Measurements from ENCODE around the gene FEV. TPM values are rescaled to one million over a fixed set of nuclear protein-coding genes. Genes with fewer than 3 reads are reported as not detected.

Gene FEV
- total RNA-seq, 5 donors from 2014 or later (not counting 1 experiment from before 2014, with no cell fraction given), result not detected

DNA sequence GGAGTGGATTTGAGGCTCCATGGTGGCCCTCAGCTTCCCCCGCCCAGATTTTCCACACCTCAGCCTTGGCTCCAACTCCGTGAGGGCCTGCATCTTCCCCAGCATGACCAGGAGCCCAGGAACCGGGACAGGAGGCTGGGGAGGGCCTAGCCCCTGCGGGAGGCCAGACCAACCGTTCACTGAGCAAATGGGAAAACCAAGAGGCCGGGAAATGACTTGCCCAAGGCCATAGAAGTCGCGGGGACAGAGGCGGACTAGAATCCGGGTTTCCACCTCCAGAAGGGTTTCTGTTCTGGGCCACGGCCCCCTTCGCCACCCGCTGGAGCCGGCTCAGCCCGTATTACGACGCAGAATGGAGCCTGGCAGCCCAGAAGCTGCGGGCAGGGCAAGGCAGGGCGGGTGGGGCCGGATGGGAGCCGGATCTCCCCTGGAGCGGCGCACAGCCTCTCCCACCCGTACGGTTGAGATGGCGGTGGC is 16.2 kb upstream of the FEV start:
- DNase-seq (peak in 1 of 35 experiments; percentile 17), ATAC-seq (replicated peaks in 1 of 4) (peak in 3 of 4 experiments; percentile 31 to 32 (median 32))
- Histone ChIP-seq H3K9me3 (no peaks in the 10 kb centered on the region), H3K4me1 (ENCODE audit: control insufficient read depth in 1 of 2, extremely low read depth in 1 of 2, insufficient read depth in 2 of 2, low read length in 2 of 2) (peaks cover 3 to 35% of the 10 kb centered on the region in 2 experiments), H3K27me3 (replicated peaks in 1 of 2; ENCODE audit: control insufficient read depth in 2 of 2, extremely low read depth in 1 of 2, insufficient read depth in 2 of 2, low read length in 1 of 2) (peaks cover 10 to 96% of the 10 kb centered on the region in 2 experiments), H3K4me3 (ENCODE audit: control insufficient read depth in 1 of 2, extremely low read depth in 1 of 2, low read length in 1 of 2) (peak overlapping the region in 1 of 2 donors; percentile 3), H3K27ac (ENCODE audit: low read length) (no peak overlapping the region), H3K36me3 (ENCODE audit: control insufficient read depth in 2 of 2, extremely low read depth in 1 of 2, insufficient read depth in 1 of 2, low read length in 1 of 2) (no peaks in the 10 kb centered on the region)
- Mint-ChIP-seq H3K9me3 (no peaks in the 10 kb centered on the region), H3K27me3 (peaks cover 58 to 70% of the 10 kb centered on the region in 2 donors), H3K36me3 (no peaks in the 10 kb centered on the region), H3K4me3 (peak overlapping the region in 1 of 3 donors; percentile 72), H3K4me1 (peaks cover 10 to 22% (median 18%) of the 10 kb centered on the region in 3 donors), H3K27ac (no peak overlapping the region)
- POLR2A ChIA-PET, result no interaction called here
- CTCF ChIA-PET, result no interaction called here
- 11% methylated on average over 24 of the region's 26 CpGs for WGBS (ENCODE audit: insufficient coverage)

- peaks cover 10 to 24% (median 22%) of the 10 kb centered on the region in 3 donors for H3K4me1 Mint-ChIP-seq
- no peaks in the 10 kb centered on the region for H3K36me3 Mint-ChIP-seq
- ATAC-seq (replicated peaks in 1 of 4), result no peak
- Histone ChIP-seq H3K9me3 (no peaks in the 10 kb centered on the region), H3K36me3 (ENCODE audit: control insufficient read depth in 2 of 2, extremely low read depth in 1 of 2, insufficient read depth in 1 of 2, low read length in 1 of 2) (no peaks in the 10 kb centered on the region), H3K27me3 (replicated peaks in 1 of 2; ENCODE audit: control insufficient read depth in 2 of 2, extremely low read depth in 1 of 2, insufficient read depth in 2 of 2, low read length in 1 of 2) (peaks cover 10 to 96% of the 10 kb centered on the region in 2 experiments), H3K27ac (ENCODE audit: low read length) (no peak overlapping the region), H3K4me1 (ENCODE audit: control insufficient read depth in 1 of 2, extremely low read depth in 1 of 2, insufficient read depth in 2 of 2, low read length in 2 of 2) (peaks cover 3 to 40% of the 10 kb centered on the region in 2 experiments), H3K4me3 (ENCODE audit: control insufficient read depth in 1 of 2, extremely low read depth in 1 of 2, low read length in 1 of 2) (no peak overlapping the region)
- H3K9me3 Mint-ChIP-seq, result no peaks in the 10 kb centered on the region
- no peak for DNase-seq
- no peak overlapping the region for H3K27ac Mint-ChIP-seq
- CTCF ChIA-PET, result no interaction called here
- H3K4me3 Mint-ChIP-seq, result peak overlapping the region in 1 of 3 donors; percentile 72
- no CpG with 5 or more reads among the region's 8 CpGs for WGBS (ENCODE audit: insufficient coverage)
- POLR2A ChIA-PET, result no interaction called here
- H3K27me3 Mint-ChIP-seq, result peaks cover 60 to 70% of the 10 kb centered on the region in 2 donors
These were observed 15.6 kb upstream of the FEV start for GRCh38 chr2:219000569-219000960.

DNA sequence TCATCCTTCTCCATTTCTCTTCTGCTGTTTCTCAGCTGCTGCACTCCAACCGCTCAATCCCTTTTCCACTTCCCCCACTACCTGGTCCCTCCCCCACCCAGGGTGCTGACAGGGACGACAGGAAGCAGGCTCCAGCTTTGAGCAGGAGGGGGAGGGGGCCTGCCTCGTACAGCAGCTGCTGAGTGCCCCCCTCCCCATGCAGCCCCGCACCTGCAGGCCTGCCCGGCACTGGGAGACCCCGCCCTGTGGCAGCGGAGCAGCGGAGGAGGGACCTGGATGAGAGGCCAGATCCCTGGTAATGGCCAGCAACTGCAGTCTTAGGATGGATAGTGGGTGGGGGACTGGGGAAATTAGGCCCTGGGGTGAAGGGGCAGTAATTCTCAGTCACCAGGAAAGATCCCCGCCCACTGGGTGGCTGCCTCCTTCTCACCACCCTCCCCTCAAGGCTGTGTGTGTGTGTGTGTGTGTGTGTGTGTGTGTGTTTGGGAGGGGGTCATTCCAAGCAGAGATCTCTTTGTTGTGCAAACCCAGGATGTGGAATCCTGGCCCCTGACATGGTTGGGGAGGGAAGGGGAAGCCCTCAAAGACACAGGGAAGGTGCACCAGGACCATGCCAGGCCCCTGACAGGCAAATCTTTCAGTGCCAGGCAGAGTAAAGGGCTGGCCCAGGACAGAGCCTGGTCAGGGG is 15.0 kb upstream of the FEV start:
- no peaks in the 10 kb centered on the region for H3K9me3 ChIP-seq
- peaks cover 7 to 96% of the 10 kb centered on the region in 2 experiments for H3K27me3 ChIP-seq (replicated peaks in 1 of 2; ENCODE audit: control insufficient read depth in 2 of 2, extremely low read depth in 1 of 2, insufficient read depth in 2 of 2, low read length in 1 of 2)
- CTCF ChIA-PET, result no interaction called here

DNA sequence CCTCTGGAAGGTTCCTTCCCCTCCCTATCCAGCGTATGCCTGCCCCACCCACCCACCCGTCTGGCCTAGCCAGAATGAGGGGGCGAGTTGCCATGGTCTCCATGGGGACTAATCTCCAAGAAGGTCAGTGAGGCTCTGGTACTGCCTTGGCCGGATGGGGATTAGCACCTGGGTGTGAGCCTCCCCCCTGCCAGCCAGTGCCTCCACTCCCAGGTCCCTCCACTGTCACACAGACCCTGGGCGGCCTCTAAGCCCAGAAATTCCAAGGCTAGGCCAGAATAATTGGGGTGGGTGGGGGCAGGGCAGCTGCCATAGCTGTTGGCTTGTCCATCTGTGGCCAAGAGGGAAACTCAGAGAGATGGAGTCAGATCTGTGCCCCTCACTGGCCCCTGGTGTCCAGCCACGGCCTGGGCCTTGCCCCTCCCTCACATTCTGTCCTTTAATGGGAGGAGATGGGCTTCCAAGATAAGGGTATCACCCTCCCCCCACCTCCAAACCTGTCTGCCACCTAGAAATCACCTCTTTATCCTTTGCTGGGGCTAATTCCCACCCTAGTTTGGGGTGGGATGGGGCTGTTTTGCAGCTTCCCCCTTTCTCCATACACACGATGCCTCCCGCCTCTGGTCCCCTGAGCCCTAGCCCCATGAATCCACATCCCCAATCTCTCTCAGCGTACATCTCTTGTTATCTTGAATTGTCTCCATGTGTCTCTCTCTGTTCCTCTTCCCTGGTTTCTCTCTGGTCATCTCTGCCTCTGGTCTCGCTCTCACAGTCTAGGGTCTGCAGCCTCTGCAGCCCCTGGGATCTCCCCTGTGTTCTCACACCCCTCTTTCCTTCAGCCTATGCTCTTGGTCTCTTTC is 14.3 kb upstream of the FEV start:
- peaks cover 3 to 41% of the 10 kb centered on the region in 2 experiments for H3K4me1 ChIP-seq (ENCODE audit: control insufficient read depth in 1 of 2, extremely low read depth in 1 of 2, insufficient read depth in 2 of 2, low read length in 2 of 2)

More for the DNA sequence above, 15.0 kb upstream of the FEV start:
- WGBS (ENCODE audit: insufficient coverage), result no CpG with 5 or more reads among the region's 9 CpGs
- Mint-ChIP-seq H3K27me3 (peaks cover 60 to 70% of the 10 kb centered on the region in 2 donors), H3K9me3 (no peaks in the 10 kb centered on the region), H3K4me3 (no peak overlapping the region), H3K27ac (no peak overlapping the region), H3K4me1 (peaks cover 10 to 27% (median 26%) of the 10 kb centered on the region in 3 donors), H3K36me3 (no peaks in the 10 kb centered on the region)
- POLR2A ChIA-PET, result no interaction called here
- Histone ChIP-seq H3K27ac (ENCODE audit: low read length) (no peak overlapping the region), H3K4me3 (ENCODE audit: control insufficient read depth in 1 of 2, extremely low read depth in 1 of 2, low read length in 1 of 2) (no peak overlapping the region), H3K4me1 (ENCODE audit: control insufficient read depth in 1 of 2, extremely low read depth in 1 of 2, insufficient read depth in 2 of 2, low read length in 2 of 2) (peaks cover 3 to 40% of the 10 kb centered on the region in 2 experiments), H3K36me3 (ENCODE audit: control insufficient read depth in 2 of 2, extremely low read depth in 1 of 2, insufficient read depth in 1 of 2, low read length in 1 of 2) (no peaks in the 10 kb centered on the region)
- ATAC-seq (replicated peaks in 1 of 4), result no peak
- no peak for DNase-seq

GRCh38 chr2:218998414-218999002 is 13.5 kb upstream of the FEV start:
- Histone ChIP-seq H3K27ac (ENCODE audit: low read length) (no peak overlapping the region), H3K36me3 (ENCODE audit: control insufficient read depth in 2 of 2, extremely low read depth in 1 of 2, insufficient read depth in 1 of 2, low read length in 1 of 2) (no peaks in the 10 kb centered on the region), H3K9me3 (no peaks in the 10 kb centered on the region), H3K4me3 (ENCODE audit: control insufficient read depth in 1 of 2, extremely low read depth in 1 of 2, low read length in 1 of 2) (no peak overlapping the region), H3K27me3 (replicated peaks in 1 of 2; ENCODE audit: control insufficient read depth in 2 of 2, extremely low read depth in 1 of 2, insufficient read depth in 2 of 2, low read length in 1 of 2) (peaks cover 5 to 97% of the 10 kb centered on the region in 2 experiments), H3K4me1 (ENCODE audit: control insufficient read depth in 1 of 2, extremely low read depth in 1 of 2, insufficient read depth in 2 of 2, low read length in 2 of 2) (peaks cover 3 to 46% of the 10 kb centered on the region in 2 experiments)
- WGBS (ENCODE audit: insufficient coverage), result 68% methylated on average over 3 of the region's 12 CpGs
- ATAC-seq (replicated peaks in 1 of 4), result no peak
- no peak for DNase-seq
- POLR2A ChIA-PET, result no interaction called here
- Mint-ChIP-seq H3K27ac (no peak overlapping the region), H3K9me3 (no peaks in the 10 kb centered on the region), H3K27me3 (peaks cover 54 to 71% of the 10 kb centered on the region in 2 donors), H3K4me3 (no peak overlapping the region), H3K4me1 (peaks cover 11 to 25% (median 23%) of the 10 kb centered on the region in 3 donors), H3K36me3 (no peaks in the 10 kb centered on the region)
- CTCF ChIA-PET, result interaction anchor here in 1 of 2 donors (0.6 kb wide), 1 partner anchor 177 kb away, joined by 3 read pairs; no protein-coding TSS in a partner anchor

More for the DNA sequence above, 14.3 kb upstream of the FEV start:
- CTCF ChIA-PET, result interaction anchor here in 1 of 2 donors (0.6 kb wide), 1 partner anchor 176 kb away, joined by 3 read pairs; no protein-coding TSS in a partner anchor
- Histone ChIP-seq H3K4me3 (ENCODE audit: control insufficient read depth in 1 of 2, extremely low read depth in 1 of 2, low read length in 1 of 2) (no peak overlapping the region), H3K27me3 (replicated peaks in 1 of 2; ENCODE audit: control insufficient read depth in 2 of 2, extremely low read depth in 1 of 2, insufficient read depth in 2 of 2, low read length in 1 of 2) (peaks cover 7 to 97% of the 10 kb centered on the region in 2 experiments), H3K27ac (ENCODE audit: low read length) (no peak overlapping the region), H3K9me3 (no peaks in the 10 kb centered on the region), H3K36me3 (ENCODE audit: control insufficient read depth in 2 of 2, extremely low read depth in 1 of 2, insufficient read depth in 1 of 2, low read length in 1 of 2) (no peaks in the 10 kb centered on the region)
- Mint-ChIP-seq H3K4me1 (peaks cover 11 to 27% (median 24%) of the 10 kb centered on the region in 3 donors), H3K9me3 (no peaks in the 10 kb centered on the region), H3K4me3 (no peak overlapping the region), H3K27ac (no peak overlapping the region), H3K36me3 (no peaks in the 10 kb centered on the region), H3K27me3 (peaks cover 58 to 71% of the 10 kb centered on the region in 2 donors)
- 63% methylated on average over 4 of the region's 10 CpGs for WGBS (ENCODE audit: insufficient coverage)
- ATAC-seq (replicated peaks in 1 of 4) (no peak), DNase-seq (no peak)
- POLR2A ChIA-PET, result no interaction called here

GRCh38 chr2:218997731-218998130 is 12.7 kb upstream of the FEV start:
- H3K27me3 ChIP-seq (replicated peaks in 1 of 2; ENCODE audit: control insufficient read depth in 2 of 2, extremely low read depth in 1 of 2, insufficient read depth in 2 of 2, low read length in 1 of 2), result peaks cover 5 to 97% of the 10 kb centered on the region in 2 experiments
- ChIA-PET CTCF (no interaction called here), POLR2A (interaction anchor here in 1 of 2 donors (0.5 kb wide), 1 partner anchor 88 kb away, joined by 3 read pairs; no protein-coding TSS in a partner anchor)
- H3K4me3 Mint-ChIP-seq, result no peak overlapping the region
- ATAC-seq (replicated peaks in 1 of 4) (no peak), DNase-seq (no peak)
- H3K27ac ChIP-seq (ENCODE audit: low read length), result no peak overlapping the region
- no peaks in the 10 kb centered on the region for H3K9me3 ChIP-seq
- H3K27ac Mint-ChIP-seq, result no peak overlapping the region
- H3K4me3 ChIP-seq (ENCODE audit: control insufficient read depth in 1 of 2, extremely low read depth in 1 of 2, low read length in 1 of 2), result no peak overlapping the region
- no peaks in the 10 kb centered on the region for H3K36me3 ChIP-seq (ENCODE audit: control insufficient read depth in 2 of 2, extremely low read depth in 1 of 2, insufficient read depth in 1 of 2, low read length in 1 of 2)
- H3K27me3 Mint-ChIP-seq, result peaks cover 49 to 67% of the 10 kb centered on the region in 2 donors
- no peaks in the 10 kb centered on the region for H3K9me3 Mint-ChIP-seq
- WGBS (ENCODE audit: insufficient coverage), result 50% methylated on average over 1 of the region's 2 CpGs
- peaks cover 3 to 46% of the 10 kb centered on the region in 2 experiments for H3K4me1 ChIP-seq (ENCODE audit: control insufficient read depth in 1 of 2, extremely low read depth in 1 of 2, insufficient read depth in 2 of 2, low read length in 2 of 2)
- no peaks in the 10 kb centered on the region for H3K36me3 Mint-ChIP-seq
- peaks cover 8 to 21% (median 15%) of the 10 kb centered on the region in 3 donors for H3K4me1 Mint-ChIP-seq
